Gastroesophageal sphincter (tissue), 3 donors: Measurements from ENCODE around the gene SHH.

Experiments used
- POLR2AphosphoS5 ChIP-seq: sonication (generic); formaldehyde crosslinking; IDR thresholded peaks from one replicate; pipeline ENCODE4 v1.6.1; 2017; ENCODE audit warnings: antibody characterized with exemption
- TF ChIP-seq, protein P1 (sequence below), 4 experiments: fragments of 200-600 bp in 2 of 4; fragments of 450-650 bp in 2 of 4; sonication (generic) in 1 of 4; IDR thresholded peaks; one replicate each; pipeline ENCODE4 v1.5.1; 2017 to 2019; ENCODE audit warnings: antibody characterized with exemption in 4 of 4, mild to moderate bottlenecking in 2 of 4, moderate library complexity in 2 of 4

GRCh38 chr7:155754165-155754564, 58.1 kb downstream of the SHH start:
- no peak for TF ChIP-seq POLR2AphosphoS5
- TF ChIP-seq, protein P1, sequence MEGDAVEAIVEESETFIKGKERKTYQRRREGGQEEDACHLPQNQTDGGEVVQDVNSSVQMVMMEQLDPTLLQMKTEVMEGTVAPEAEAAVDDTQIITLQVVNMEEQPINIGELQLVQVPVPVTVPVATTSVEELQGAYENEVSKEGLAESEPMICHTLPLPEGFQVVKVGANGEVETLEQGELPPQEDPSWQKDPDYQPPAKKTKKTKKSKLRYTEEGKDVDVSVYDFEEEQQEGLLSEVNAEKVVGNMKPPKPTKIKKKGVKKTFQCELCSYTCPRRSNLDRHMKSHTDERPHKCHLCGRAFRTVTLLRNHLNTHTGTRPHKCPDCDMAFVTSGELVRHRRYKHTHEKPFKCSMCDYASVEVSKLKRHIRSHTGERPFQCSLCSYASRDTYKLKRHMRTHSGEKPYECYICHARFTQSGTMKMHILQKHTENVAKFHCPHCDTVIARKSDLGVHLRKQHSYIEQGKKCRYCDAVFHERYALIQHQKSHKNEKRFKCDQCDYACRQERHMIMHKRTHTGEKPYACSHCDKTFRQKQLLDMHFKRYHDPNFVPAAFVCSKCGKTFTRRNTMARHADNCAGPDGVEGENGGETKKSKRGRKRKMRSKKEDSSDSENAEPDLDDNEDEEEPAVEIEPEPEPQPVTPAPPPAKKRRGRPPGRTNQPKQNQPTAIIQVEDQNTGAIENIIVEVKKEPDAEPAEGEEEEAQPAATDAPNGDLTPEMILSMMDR (IDR thresholded peaks at IDR 0.05): no peak
